Prostate gland (tissue), 2 donors: ENCODE measurements around the gene NAP1L4. TPM values are rescaled to one million over a fixed set of nuclear protein-coding genes. Genes with fewer than 3 reads are reported as not detected.
A peak's percentile ranks its signal among the peaks of the same experiment; 100 is the strongest.

ENCODE experiments used
- DNase-seq: peaks from one replicate; pipeline ENCODE4 v3.0.0-alpha.2; 2019; ENCODE audit warnings: low spot score
- H3K27ac ChIP-seq, 2 donors: fragments of 200-600 bp; sonication (generic); 2 replicates each; pipeline ENCODE4 v1.5.1; 2017 to 2019
- H3K27me3 ChIP-seq: fragments of 200-600 bp; sonication (generic); replicated peaks from 2 replicates; pipeline ENCODE4 v1.5.1; 2019; ENCODE audit not compliant: insufficient read depth
- H3K36me3 ChIP-seq, 2 donors: fragments of 200-600 bp; sonication (generic); 1 replicate in 1 of 2; 2 replicates in 1 of 2; pipeline versions ENCODE4 v1.5.1 to v1.8.1; 2017 to 2019
- H3K4me1 ChIP-seq: fragments of 200-600 bp; sonication (generic); replicated peaks from 2 replicates; pipeline ENCODE4 v1.5.1; 2019
- H3K4me3 ChIP-seq, 2 donors: fragments of 200-600 bp; sonication (generic); 2 replicates each; pipeline ENCODE4 v1.5.1; 2017 to 2019
- H3K9me3 ChIP-seq: fragments of 200-600 bp; sonication (generic); 2 replicates; pipeline ENCODE4 v1.5.1; 2017
- CTCF ChIP-seq, 4 experiments: fragments of 200-600 bp in 2 of 4; fragments of 450-650 bp in 2 of 4; sonication (generic) in 2 of 4; IDR thresholded peaks; 1 replicate in 3 of 4; 2 replicates in 1 of 4; pipeline ENCODE4 v1.5.1; 2016 to 2019; ENCODE audit warnings: antibody characterized with exemption in 4 of 4, mild to moderate bottlenecking in 2 of 4, moderate library complexity in 2 of 4
- POLR2A ChIP-seq: fragments of 450-650 bp; IDR thresholded peaks from one replicate; pipeline ENCODE4 v1.6.1; 2016; ENCODE audit warnings: antibody characterized with exemption, mild to moderate bottlenecking
- POLR2AphosphoS5 ChIP-seq: sonication (generic); formaldehyde crosslinking; IDR thresholded peaks from one replicate; pipeline ENCODE4 v1.6.1; 2017; ENCODE audit warnings: antibody characterized with exemption
- WGBS: methylation state at CpG from one replicate; pipeline ENCODE4 v1.1.5; 2018; 5-methylcytosine and 5-hydroxymethylcytosine counted together
- intact Hi-C: fragments of 100-400 bp; cut with DNase I; formaldehyde crosslinking; loops from one replicate; pipeline ENCODE4 v1.14.2; 2022
- total RNA-seq, 2 donors: library from RNA; depleted of rRNA; stranded (reverse); fragments of >200 nt; gene quantifications; one replicate each; pipeline ENCODE4 v1.1.0, GENCODE V29; 2016

Gene NAP1L4
- total RNA-seq, 2 donors from 2014 or later, result 103 to 131 TPM

- WGBS, result 85% methylated on average over 12 of the region's 12 CpGs
- intact Hi-C loops, result no loop called here
- no peaks in the 10 kb centered on the region for H3K36me3 ChIP-seq
- no peak for TF ChIP-seq POLR2AphosphoS5
- TF ChIP-seq CTCF (IDR thresholded peaks at IDR 0.05), result no peak
- no peak for TF ChIP-seq POLR2A
- peak overlapping the region in 1 of 2 donors; percentile 56 for H3K4me3 ChIP-seq
- no peaks in the 10 kb centered on the region for H3K4me1 ChIP-seq
- no peak overlapping the region for H3K27ac ChIP-seq
- no peak for DNase-seq
- H3K9me3 ChIP-seq, result no peaks in the 10 kb centered on the region
- no peaks in the 10 kb centered on the region for H3K27me3 ChIP-seq
Observed at GRCh38 chr11:2927121-2927800, 64.9 kb downstream of the NAP1L4 start.

GRCh38 chr11:2926611-2927051 lies 65.5 kb downstream of the NAP1L4 start:
- no peaks in the 10 kb centered on the region for H3K4me1 ChIP-seq
- no peaks in the 10 kb centered on the region for H3K36me3 ChIP-seq
- WGBS, result 92% methylated on average over 11 of the region's 11 CpGs
- H3K9me3 ChIP-seq, result no peaks in the 10 kb centered on the region
- intact Hi-C loops, result no loop called here
- TF ChIP-seq CTCF (IDR thresholded peaks at IDR 0.05), result no peak
- no peak for TF ChIP-seq POLR2A
- no peak for TF ChIP-seq POLR2AphosphoS5
- H3K27ac ChIP-seq, result no peak overlapping the region
- no peak for DNase-seq
- no peak overlapping the region for H3K4me3 ChIP-seq
- H3K27me3 ChIP-seq, result no peaks in the 10 kb centered on the region

- H3K4me1 ChIP-seq, result no peaks in the 10 kb centered on the region
- H3K9me3 ChIP-seq, result no peaks in the 10 kb centered on the region
- H3K27ac ChIP-seq, result no peak overlapping the region
- no peaks in the 10 kb centered on the region for H3K36me3 ChIP-seq
- WGBS, result 95% methylated on average over 30 of the region's 30 CpGs
- H3K27me3 ChIP-seq, result no peaks in the 10 kb centered on the region
- TF ChIP-seq CTCF (IDR thresholded peaks at IDR 0.05) (no peak), POLR2A (no peak), POLR2AphosphoS5 (no peak)
- no peak overlapping the region for H3K4me3 ChIP-seq
- intact Hi-C loops, result no loop called here
- DNase-seq, result no peak
Observed at GRCh38 chr11:2924821-2925675, 67.1 kb downstream of the NAP1L4 start.

GRCh38 chr11:2924381-2924780 lies 67.7 kb downstream of the NAP1L4 start:
- H3K4me3 ChIP-seq, result no peak overlapping the region
- H3K36me3 ChIP-seq, result no peaks in the 10 kb centered on the region
- no peak for DNase-seq
- intact Hi-C loops, result no loop called here
- H3K4me1 ChIP-seq, result no peaks in the 10 kb centered on the region
- no peaks in the 10 kb centered on the region for H3K9me3 ChIP-seq
- no peak overlapping the region for H3K27ac ChIP-seq
- WGBS, result 58% methylated on average over 10 of the region's 10 CpGs
- H3K27me3 ChIP-seq, result no peaks in the 10 kb centered on the region
- TF ChIP-seq POLR2A, result no peak
- no peak for TF ChIP-seq POLR2AphosphoS5
- no peak for TF ChIP-seq CTCF (IDR thresholded peaks at IDR 0.05)
